Measurements from ENCODE around the gene ADCY1. TPM values are rescaled to one million over a fixed set of nuclear protein-coding genes. Genes with fewer than 3 reads are reported as not detected.

The ADCY1 gene
- total RNA-seq, 3 donors from 2014 or later (not counting 1 experiment from before 2014, with no cell fraction given), result 0.02 to 0.15 TPM; not detected in 1

GRCh38 chr7:45677311-45677900, 103.2 kb downstream of the ADCY1 start:
- H3K27me3 Mint-ChIP-seq (ENCODE audit: low read depth in 2 of 2), result peaks cover 7 to 18% of the 10 kb centered on the region in 2 donors
- H3K36me3 ChIP-seq (ENCODE audit: control insufficient read depth, insufficient read depth, low read length), result no peaks in the 10 kb centered on the region
- H3K4me3 ChIP-seq (ENCODE audit: low read length), result no peak overlapping the region
- no peak overlapping the region for H3K27ac ChIP-seq (ENCODE audit: low read length)
- TF ChIP-seq CTCF (IDR thresholded peaks at IDR 0.05), result no peak
- no peaks in the 10 kb centered on the region for H3K9me3 Mint-ChIP-seq
- no peaks in the 10 kb centered on the region for H3K4me1 Mint-ChIP-seq
- DNase-seq (no peak), ATAC-seq (no peak)
- H3K36me3 Mint-ChIP-seq, result no peaks in the 10 kb centered on the region
- H3K4me1 ChIP-seq (ENCODE audit: control insufficient read depth, insufficient read depth, low read length), result no peaks in the 10 kb centered on the region
- H3K9me3 ChIP-seq (ENCODE audit: control insufficient read depth, insufficient read depth, low read length), result no peaks in the 10 kb centered on the region
- no peak overlapping the region for H3K27ac Mint-ChIP-seq
- WGBS (ENCODE audit: insufficient coverage), result 81% methylated on average over 9 of the region's 9 CpGs
- intact Hi-C loops (cut with micrococcal nuclease), result no loop called here
- H3K27me3 ChIP-seq (ENCODE audit: control insufficient read depth, insufficient read depth, low read length), result no peaks in the 10 kb centered on the region
- H3K4me3 Mint-ChIP-seq, result no peak overlapping the region

- no peak overlapping the region for H3K27ac Mint-ChIP-seq
- no peak for TF ChIP-seq CTCF (IDR thresholded peaks at IDR 0.05)
- H3K9me3 Mint-ChIP-seq, result no peaks in the 10 kb centered on the region
- Histone ChIP-seq H3K9me3 (ENCODE audit: control insufficient read depth, insufficient read depth, low read length) (no peaks in the 10 kb centered on the region), H3K4me3 (ENCODE audit: low read length) (no peak overlapping the region), H3K36me3 (ENCODE audit: control insufficient read depth, insufficient read depth, low read length) (no peaks in the 10 kb centered on the region), H3K4me1 (ENCODE audit: control insufficient read depth, insufficient read depth, low read length) (no peaks in the 10 kb centered on the region), H3K27me3 (ENCODE audit: control insufficient read depth, insufficient read depth, low read length) (no peaks in the 10 kb centered on the region), H3K27ac (ENCODE audit: low read length) (no peak overlapping the region)
- 74% methylated on average over 4 of the region's 4 CpGs for WGBS (ENCODE audit: insufficient coverage)
- H3K4me1 Mint-ChIP-seq, result no peaks in the 10 kb centered on the region
- no peak overlapping the region for H3K4me3 Mint-ChIP-seq
- intact Hi-C loops (cut with micrococcal nuclease), result no loop called here
- H3K36me3 Mint-ChIP-seq, result no peaks in the 10 kb centered on the region
- DNase-seq, result no peak
- no peak for ATAC-seq
- peaks cover 7 to 15% of the 10 kb centered on the region in 2 donors for H3K27me3 Mint-ChIP-seq (ENCODE audit: low read depth in 2 of 2)
Observed at GRCh38 chr7:45679516-45679915, 105.3 kb downstream of the ADCY1 start.

DNA sequence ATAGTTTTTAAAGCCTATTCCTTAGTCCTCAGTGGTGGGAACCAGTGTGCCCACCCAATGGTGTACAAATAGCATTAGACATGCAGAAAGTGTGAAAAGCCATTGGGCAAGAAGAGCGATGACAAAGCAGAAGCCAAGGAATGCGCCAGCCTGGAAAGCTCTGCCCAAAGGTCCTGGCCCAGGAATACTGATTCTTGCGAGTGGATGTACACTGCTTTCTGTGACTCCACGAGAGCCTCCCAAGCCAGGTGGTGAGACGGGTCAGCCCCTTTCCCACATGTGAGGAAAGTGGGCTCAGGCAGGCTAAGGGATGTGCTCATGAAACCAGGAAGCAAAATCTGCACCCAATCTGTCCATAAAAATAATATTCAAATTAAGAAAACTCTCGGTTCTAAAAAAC, 106.6 kb downstream of the ADCY1 start:
- H3K27me3 Mint-ChIP-seq (ENCODE audit: low read depth in 2 of 2), result peaks cover 7 to 10% of the 10 kb centered on the region in 2 donors
- Histone ChIP-seq H3K27me3 (ENCODE audit: control insufficient read depth, insufficient read depth, low read length) (no peaks in the 10 kb centered on the region), H3K36me3 (ENCODE audit: control insufficient read depth, insufficient read depth, low read length) (no peaks in the 10 kb centered on the region), H3K4me1 (ENCODE audit: control insufficient read depth, insufficient read depth, low read length) (no peaks in the 10 kb centered on the region), H3K27ac (ENCODE audit: low read length) (no peak overlapping the region), H3K9me3 (ENCODE audit: control insufficient read depth, insufficient read depth, low read length) (no peaks in the 10 kb centered on the region), H3K4me3 (ENCODE audit: low read length) (no peak overlapping the region)
- no peaks in the 10 kb centered on the region for H3K9me3 Mint-ChIP-seq
- H3K36me3 Mint-ChIP-seq, result no peaks in the 10 kb centered on the region
- H3K4me3 Mint-ChIP-seq, result no peak overlapping the region
- TF ChIP-seq CTCF (IDR thresholded peaks at IDR 0.05), result no peak
- intact Hi-C loops (cut with micrococcal nuclease), result no loop called here
- no peak for DNase-seq
- no peaks in the 10 kb centered on the region for H3K4me1 Mint-ChIP-seq
- no peak for ATAC-seq
- no peak overlapping the region for H3K27ac Mint-ChIP-seq
- WGBS (ENCODE audit: insufficient coverage), result 85% methylated on average over 6 of the region's 6 CpGs
